HL-60 (cell line): Measurements from ENCODE around the gene TYMP.

Source experiments
- DNase-seq, 2 experiments: peaks; one replicate each; pipeline ENCODE4 v3.0.0-alpha.2; 2010 to 2020; ENCODE audit warnings: low read depth in 1 of 2, low spot score in 1 of 2
- H3K27ac ChIP-seq: fragments of 250-450 bp; sonication (Bioruptor Pico); replicated peaks from 2 replicates; pipeline ENCODE4 v1.5.1; 2020; ENCODE audit warnings: mild to moderate bottlenecking, moderate library complexity
- H3K27me3 ChIP-seq: fragments of 250-450 bp; sonication (Bioruptor Pico); 2 replicates; pipeline ENCODE4 v1.5.1; 2021; ENCODE audit warnings: mild to moderate bottlenecking, moderate library complexity; ENCODE audit not compliant: insufficient read depth, poor library complexity, severe bottlenecking
- H3K4me3 ChIP-seq: replicated peaks from 2 replicates; pipeline ENCODE4 v1.5.1; 2011; ENCODE audit warnings: mild to moderate bottlenecking, control low read depth, low read length; ENCODE audit not compliant: insufficient read depth
- CTCF ChIP-seq: IDR thresholded peaks from one replicate; pipeline ENCODE4 v1.5.1; 2011; ENCODE audit warnings: low read length, control low read depth, inconsistent platforms; ENCODE audit not compliant: insufficient read depth
- GABPA ChIP-seq: IDR thresholded peaks from 2 replicates; pipeline ENCODE4 v1.6.1; 2012; ENCODE audit warnings: low read depth
- POLR2AphosphoS5 ChIP-seq: IDR thresholded peaks from 2 replicates; pipeline ENCODE4 v1.6.1; 2012; ENCODE audit warnings: low read depth
- REST ChIP-seq: IDR thresholded peaks from 2 replicates; pipeline ENCODE4 v1.6.1; 2012; ENCODE audit warnings: low read depth; ENCODE audit not compliant: insufficient replicate concordance
- SPI1 ChIP-seq: IDR thresholded peaks from 2 replicates; pipeline ENCODE4 v1.6.1; 2012; ENCODE audit warnings: low read depth, mild to moderate bottlenecking, borderline replicate concordance

Gene TYMP

GRCh38 chr22:50502628-50503474 is 27.0 kb downstream of the TYMP start:
- no peak overlapping the region for H3K4me3 ChIP-seq
- H3K27ac ChIP-seq, result no peak overlapping the region
- TF ChIP-seq CTCF, result no peak
- no peak for TF ChIP-seq SPI1
- no peak for TF ChIP-seq REST
- TF ChIP-seq POLR2AphosphoS5, result no peak
- TF ChIP-seq GABPA, result no peak
- H3K27me3 ChIP-seq, result no peaks in the 10 kb centered on the region
- DNase-seq, result no peak

GRCh38 chr22:50502096-50502495 is 27.7 kb downstream of the TYMP start:
- Histone ChIP-seq H3K4me3 (no peak overlapping the region), H3K27ac (no peak overlapping the region)
- no peak for TF ChIP-seq REST
- TF ChIP-seq SPI1, result no peak
- no peak for TF ChIP-seq POLR2AphosphoS5
- TF ChIP-seq GABPA, result no peak
- TF ChIP-seq CTCF, result no peak

GRCh38 chr22:50500452-50500851 is 29.4 kb downstream of the TYMP start:
- no peaks in the 10 kb centered on the region for H3K27me3 ChIP-seq

More at GRCh38 chr22:50502096-50502495, 27.7 kb downstream of the TYMP start:
- no peak for DNase-seq
- no peaks in the 10 kb centered on the region for H3K27me3 ChIP-seq

More at GRCh38 chr22:50500452-50500851, 29.4 kb downstream of the TYMP start:
- no peak overlapping the region for H3K4me3 ChIP-seq
- TF ChIP-seq SPI1, result no peak
- no peak for TF ChIP-seq POLR2AphosphoS5
- no peak for TF ChIP-seq CTCF
- no peak for TF ChIP-seq REST
- TF ChIP-seq GABPA, result no peak
- no peak overlapping the region for H3K27ac ChIP-seq
- no peak for DNase-seq
